NOMO-1 treated with DMSO at 0.1 percent for 48 hours (cell line): ENCODE results near the gene FCER2.

ENCODE experiments used
- DNase-seq: peaks from one replicate; lab custom pipeline; 2025; ENCODE audit not compliant: unreplicated experiment; lab: John Stamatoyannopoulos, UW

Gene FCER2

GRCh38 chr19:7679771-7680605 lies 21.9 kb downstream of the FCER2 start:
- no peak for DNase-seq

GRCh38 chr19:7678971-7679751 lies 22.8 kb downstream of the FCER2 start:
- DNase-seq, result peak; percentile 26

GRCh38 chr19:7677669-7678311 lies 24.1 kb downstream of the FCER2 start:
- peak; percentile 40 for DNase-seq

- DNase-seq, result peak; percentile 28
Measured at GRCh38 chr19:7676854-7677253, 25.1 kb downstream of the FCER2 start, which contains the start of gene MCEMP1. TSS of gene MCEMP1 (plus strand) at chr19:7677090. CDS start at chr19:7677121, 31 bp downstream.

- peak; percentile 42 for DNase-seq
Measured at GRCh38 chr19:7676376-7676775, 25.6 kb downstream of the FCER2 start.

GRCh38 chr19:7674010-7675005 lies 27.6 kb downstream of the FCER2 start:
- peak; percentile 93 for DNase-seq

- DNase-seq, result no peak
Measured at GRCh38 chr19:7672522-7672921, 29.4 kb downstream of the FCER2 start.

GRCh38 chr19:7670790-7671189 lies 31.1 kb downstream of the FCER2 start:
- DNase-seq, result no peak

GRCh38 chr19:7670150-7670783 lies 31.7 kb downstream of the FCER2 start:
- DNase-seq, result peak; percentile 17

- DNase-seq, result no peak
Measured at GRCh38 chr19:7669641-7670040, 32.3 kb downstream of the FCER2 start.

- no peak for DNase-seq
Measured at GRCh38 chr19:7668842-7669241, 33.1 kb downstream of the FCER2 start, which contains the start of gene RETN. TSS of gene RETN (plus strand) at chr19:7669049. CDS start at chr19:7669327, 278 bp downstream.

- no peak for DNase-seq
Measured at GRCh38 chr19:7665076-7665475, 36.9 kb downstream of the FCER2 start.

- DNase-seq, result no peak
Measured at GRCh38 chr19:7663706-7664105, 38.2 kb downstream of the FCER2 start.

- no peak for DNase-seq
Measured at GRCh38 chr19:7662657-7663056, 39.3 kb downstream of the FCER2 start.

GRCh38 chr19:7661744-7662538 lies 40.0 kb downstream of the FCER2 start:
- DNase-seq, result no peak

GRCh38 chr19:7658219-7658686 lies 43.7 kb downstream of the FCER2 start:
- peak; percentile 45 for DNase-seq

- DNase-seq, result peak; percentile 92
Measured at GRCh38 chr19:7657131-7657751, 44.7 kb downstream of the FCER2 start.

- peak; percentile 89 for DNase-seq
Measured at GRCh38 chr19:7655581-7655980, 46.4 kb downstream of the FCER2 start.
